ENCODE measurements around the gene ALKBH8.
"Not testable (repeated sequence)": the region's sequence is repeated elsewhere in the genome, so short reads cannot be mapped to it uniquely, and the experiment has no call there.

ALKBH8 gene

DNA sequence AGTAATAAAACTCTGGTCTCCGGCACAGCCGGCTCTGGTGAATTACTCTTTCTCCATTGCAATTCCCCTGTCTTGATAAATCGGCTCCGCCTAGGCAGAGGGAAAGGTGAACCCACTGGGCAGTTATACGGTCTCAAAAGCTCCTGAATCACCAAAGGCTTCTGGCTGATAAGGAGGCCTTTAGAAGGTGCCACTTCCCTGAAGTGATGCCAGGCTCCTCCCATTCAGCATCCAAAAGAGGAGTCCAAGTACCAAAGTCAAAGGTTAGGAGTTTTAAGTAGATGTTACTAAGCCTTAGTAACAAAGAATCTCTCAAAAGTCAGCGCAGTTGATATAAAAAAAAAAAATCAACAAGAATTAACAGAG lies 11.8 kb upstream of the ALKBH8 start:
- no peak for DNase-seq

GRCh38 chr11:107576497-107577345 lies 11.2 kb upstream of the ALKBH8 start:
- peak; percentile 32 for DNase-seq

GRCh38 chr11:107573438-107573837 lies 7.9 kb upstream of the ALKBH8 start:
- no peak for DNase-seq

DNA sequence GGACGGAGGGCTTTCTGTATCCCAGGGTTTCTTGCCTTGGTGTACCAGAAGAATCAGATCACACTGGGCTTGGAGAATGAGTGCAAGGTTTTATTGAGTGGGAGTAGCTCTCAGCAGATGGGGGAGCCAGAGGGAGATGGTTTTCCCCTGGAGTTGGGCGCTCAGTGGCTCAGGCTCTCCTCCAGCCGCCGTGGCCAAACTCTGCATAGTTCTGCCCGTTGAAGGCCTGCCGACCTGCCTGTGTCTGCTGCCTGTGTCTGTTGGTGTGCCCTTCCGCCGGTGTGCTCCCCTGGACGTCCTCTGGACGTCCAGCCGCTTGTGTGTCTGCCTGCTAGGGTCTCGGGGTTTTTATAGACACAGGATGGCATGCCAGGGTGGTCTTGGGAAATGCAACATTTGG lies 4.5 kb upstream of the ALKBH8 start:
- peak; percentile 5 for DNase-seq

DNA sequence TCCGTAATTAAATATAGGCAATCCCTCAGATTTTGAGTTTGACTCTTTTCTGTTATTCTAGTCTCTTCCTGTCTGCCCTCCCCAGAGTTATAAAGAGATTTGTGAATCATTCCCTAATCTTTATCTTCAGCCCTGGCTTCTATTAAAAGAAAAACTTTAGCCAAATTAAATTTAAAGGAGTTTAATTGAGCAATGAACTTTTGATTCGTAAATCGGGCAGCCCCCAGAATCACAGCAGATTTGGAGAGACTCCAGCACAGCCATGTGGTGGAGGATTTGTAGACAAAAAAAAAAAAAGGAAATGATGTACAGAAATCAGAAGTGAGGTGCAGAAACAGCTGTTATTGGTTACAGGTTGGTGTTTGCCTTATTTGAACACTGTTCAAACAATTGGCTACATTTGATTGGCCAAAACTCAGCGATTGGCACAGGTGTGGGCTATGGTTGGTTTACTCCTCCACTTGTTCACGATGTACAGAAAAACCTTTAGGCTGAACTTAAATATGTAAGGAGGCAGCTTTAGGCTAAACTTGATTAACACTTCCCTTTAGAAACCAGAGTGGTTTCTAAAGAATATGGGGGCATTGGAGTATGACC lies 2.3 kb upstream of the ALKBH8 start:
- no peak for DNase-seq

DNA sequence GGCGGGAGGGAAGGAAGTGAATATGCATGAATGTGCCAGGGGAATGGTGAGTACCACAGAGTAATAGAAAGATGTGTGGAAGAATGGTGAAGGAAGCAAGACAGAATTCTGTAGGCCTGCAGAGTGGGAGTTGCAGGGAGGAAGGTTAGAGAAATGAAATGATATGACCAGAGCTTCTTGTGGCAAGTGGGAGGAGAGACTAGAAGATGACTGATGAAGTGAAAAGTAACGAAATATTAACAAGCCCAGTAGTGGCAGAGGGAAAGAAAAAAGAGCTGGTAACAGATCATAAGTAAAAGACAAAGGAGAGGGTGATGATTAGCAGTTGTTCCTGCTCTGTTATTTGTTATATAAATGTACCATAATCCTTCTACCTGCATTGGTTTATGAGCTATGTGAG lies 1.0 kb upstream of the ALKBH8 start:
- DNase-seq, result no peak

DNA sequence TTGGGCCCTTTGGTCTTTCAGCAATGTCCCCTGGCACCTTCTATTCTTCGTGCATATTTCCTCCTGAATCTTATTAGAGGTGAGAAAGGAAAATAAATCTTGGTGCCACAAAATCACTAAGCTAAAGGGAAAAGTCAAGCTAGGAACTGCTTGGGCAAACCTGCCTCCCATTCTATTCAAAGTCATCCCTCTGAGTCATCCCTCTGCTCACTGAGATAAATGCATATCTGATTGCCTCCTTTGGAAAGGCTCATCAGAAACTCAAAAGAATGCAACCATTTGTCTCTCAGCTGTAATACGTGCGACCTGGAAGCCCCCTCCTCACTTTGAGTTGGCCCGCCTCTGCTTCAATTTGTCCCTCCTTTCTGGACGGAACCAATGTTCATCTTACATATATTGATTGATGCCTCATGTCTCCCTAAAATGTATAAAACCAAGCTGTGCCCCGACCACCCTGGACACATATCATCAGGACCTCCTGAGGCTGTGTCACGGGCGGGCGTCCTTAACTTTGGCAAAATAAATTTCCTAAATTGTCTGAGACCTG lies 493 bp upstream of the ALKBH8 start:
- not testable (repeated sequence) for DNase-seq

DNA sequence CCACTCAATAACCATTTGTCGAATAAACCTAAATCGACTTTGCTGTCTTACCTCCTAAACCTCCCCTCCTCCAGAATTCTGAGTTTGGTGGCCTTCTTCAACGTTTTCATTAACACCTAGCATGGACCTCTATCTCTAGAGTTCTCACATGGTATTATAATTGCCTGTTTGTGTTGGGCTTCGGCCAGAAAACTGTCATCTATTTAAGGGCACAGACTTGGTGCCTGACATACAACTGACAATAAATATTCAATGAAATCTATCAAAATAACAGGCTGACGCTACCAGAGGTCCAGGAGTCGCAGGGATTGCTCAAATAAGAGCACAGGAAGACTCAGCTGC lies 687 bp downstream of the ALKBH8 start:
- DNase-seq, result no peak

- DNase-seq, result peak; percentile 19
These were observed 1.8 kb downstream of the ALKBH8 start for GRCh38 chr11:107563702-107564101.

DNA sequence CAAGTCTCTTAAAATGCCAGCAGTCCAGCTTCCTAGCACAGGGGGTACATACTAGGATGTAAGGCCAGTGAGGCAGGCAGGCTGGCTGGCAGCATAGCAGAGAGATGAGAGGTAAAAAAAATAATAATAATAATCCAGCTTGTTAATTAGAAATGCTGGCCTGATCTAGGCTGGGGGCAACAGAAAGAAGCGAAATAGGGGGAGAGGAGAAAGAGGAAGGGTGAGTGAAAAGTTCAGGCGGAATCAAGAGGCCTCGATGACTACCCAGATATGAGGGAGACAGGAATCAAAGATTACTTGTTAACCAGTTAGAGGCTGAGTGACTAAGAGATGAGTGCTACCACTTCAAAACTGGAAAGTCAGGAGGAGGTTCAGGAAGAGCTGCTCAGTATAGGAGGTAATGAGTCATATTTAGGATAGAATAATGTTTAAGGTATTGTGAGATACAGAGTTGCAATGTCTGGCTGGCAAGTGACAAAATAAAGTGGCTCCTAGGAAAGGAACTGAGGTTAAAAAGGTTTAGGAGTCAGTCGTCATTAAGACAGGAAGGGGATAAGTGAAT lies 2.8 kb downstream of the ALKBH8 start:
- no peak for DNase-seq

GRCh38 chr11:107561688-107562087 lies 3.8 kb downstream of the ALKBH8 start:
- DNase-seq, result no peak

DNA sequence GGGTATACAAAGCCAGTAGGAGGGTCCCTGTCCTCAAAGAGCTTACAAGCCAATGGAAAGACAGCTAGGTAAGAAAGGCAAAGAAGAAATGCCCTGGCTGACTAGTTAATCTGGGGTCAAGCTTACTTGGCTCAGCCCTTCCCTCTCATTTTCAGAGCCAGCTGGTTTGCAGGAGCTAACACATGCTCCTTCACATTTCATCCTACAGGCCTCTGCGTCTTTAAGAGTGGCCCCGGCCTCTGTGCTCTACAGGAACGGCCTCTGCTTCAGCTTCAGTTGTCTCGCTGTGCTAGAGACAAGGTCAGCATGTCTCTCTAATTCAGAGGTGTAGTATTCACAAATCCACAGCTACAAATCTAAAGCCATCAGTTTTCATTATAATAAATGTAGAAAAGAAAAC lies 15.2 kb downstream of the ALKBH8 start:
- no peak for DNase-seq

- DNase-seq, result no peak
These were observed 15.6 kb downstream of the ALKBH8 start for GRCh38 chr11:107549954-107550285.

DNA sequence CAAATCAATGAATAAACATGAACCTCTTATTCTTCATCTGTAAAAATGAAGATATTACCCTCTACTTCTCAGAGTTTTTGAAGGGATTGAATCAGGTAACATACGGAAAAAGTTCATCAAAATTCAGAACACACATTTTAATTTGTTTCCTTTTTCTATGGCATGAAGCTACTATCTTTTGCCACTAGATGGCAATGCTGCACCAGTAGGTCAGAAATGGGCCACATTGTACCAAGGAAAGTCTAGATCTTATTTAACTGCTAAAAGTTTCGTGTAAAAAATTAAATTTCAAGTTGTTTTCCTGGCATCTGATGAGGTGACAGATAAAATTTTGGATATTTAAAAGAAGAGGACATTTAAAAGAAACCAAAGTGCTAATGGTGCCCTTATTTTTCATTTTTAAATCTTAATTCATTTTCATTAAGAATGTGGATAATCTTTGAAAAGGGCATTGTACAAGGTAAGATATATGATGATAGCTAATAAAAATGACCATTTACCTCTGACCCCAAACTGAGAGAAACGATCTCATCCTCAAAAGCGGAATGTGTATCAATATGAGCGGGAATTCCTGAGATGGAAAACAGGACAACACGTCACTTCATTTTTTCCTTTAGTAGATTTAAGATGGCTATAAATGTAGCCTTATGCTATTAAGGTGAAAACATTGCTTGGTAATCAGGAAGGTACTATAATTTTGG lies 16.1 kb downstream of the ALKBH8 start:
- peak; percentile 29 for DNase-seq

DNA sequence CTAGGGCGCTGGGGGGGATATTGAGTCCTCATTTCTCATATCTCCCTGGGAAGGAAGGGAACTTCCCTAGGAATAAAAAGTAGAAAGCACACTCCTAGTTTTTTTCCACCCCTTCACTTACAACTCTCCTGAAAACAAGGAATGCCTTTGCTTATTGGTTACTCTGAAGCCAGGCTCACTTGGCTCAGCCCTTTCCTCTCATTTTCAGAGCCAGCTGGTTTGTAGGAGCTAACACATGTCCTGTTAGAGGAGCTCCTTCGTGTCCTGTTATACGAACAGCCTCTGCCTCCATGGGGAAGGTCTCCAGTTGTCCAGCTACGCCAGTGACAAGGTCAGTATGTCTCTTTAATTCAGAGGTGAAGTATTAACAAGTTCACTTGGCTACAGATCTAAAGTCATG lies 17.6 kb downstream of the ALKBH8 start:
- no peak for DNase-seq

DNA sequence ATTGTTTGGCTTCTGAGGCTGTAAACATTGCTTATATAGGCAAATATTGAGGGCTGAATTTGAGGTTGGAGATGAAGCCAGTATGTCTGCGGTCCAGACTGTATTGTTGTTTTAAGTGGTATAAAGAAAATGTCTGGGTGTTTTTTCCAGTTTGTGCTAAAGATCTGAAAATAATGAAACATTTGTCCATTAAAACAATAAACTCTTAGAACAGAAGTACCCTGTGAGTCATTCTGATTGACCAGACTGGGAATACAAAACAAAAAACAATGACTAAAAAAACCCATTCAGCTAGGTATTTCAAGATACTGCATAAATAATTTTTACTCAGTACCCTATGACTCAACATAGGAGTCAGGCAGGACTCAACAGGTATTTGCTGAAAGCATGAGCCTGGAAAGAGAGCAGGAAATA lies 20.4 kb downstream of the ALKBH8 start:
- DNase-seq, result no peak

- DNase-seq, result no peak
These were observed 26.7 kb downstream of the ALKBH8 start for GRCh38 chr11:107538821-107539220.

GRCh38 chr11:107538239-107538638 lies 27.3 kb downstream of the ALKBH8 start:
- peak; percentile 7 for DNase-seq

DNA sequence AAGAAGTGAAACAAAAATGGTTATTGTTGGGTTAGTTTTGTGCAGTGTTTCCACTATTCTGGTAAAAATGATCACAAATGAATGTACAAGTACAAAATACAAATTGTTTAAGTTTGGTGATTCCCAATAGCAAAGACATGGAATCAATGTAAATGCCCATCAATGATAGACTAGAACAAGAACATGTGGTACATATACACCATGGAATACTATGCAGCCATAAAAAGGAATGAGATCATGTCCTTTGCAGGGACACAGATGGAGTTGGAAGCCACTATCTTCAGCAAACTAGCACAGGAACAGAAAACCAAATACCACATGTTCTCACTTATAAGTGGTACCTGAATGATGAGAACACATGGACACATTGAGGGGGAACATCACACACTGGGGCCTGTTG lies 28.4 kb downstream of the ALKBH8 start:
- DNase-seq, result not testable (repeated sequence)

GRCh38 chr11:107526197-107526596 lies 39.3 kb downstream of the ALKBH8 start:
- DNase-seq, result no peak

GRCh38 chr11:107508858-107509244 lies 56.7 kb downstream of the ALKBH8 start:
- no peak for DNase-seq

- no peak for DNase-seq
These were observed 57.2 kb downstream of the ALKBH8 start for GRCh38 chr11:107508201-107508857.

DNA sequence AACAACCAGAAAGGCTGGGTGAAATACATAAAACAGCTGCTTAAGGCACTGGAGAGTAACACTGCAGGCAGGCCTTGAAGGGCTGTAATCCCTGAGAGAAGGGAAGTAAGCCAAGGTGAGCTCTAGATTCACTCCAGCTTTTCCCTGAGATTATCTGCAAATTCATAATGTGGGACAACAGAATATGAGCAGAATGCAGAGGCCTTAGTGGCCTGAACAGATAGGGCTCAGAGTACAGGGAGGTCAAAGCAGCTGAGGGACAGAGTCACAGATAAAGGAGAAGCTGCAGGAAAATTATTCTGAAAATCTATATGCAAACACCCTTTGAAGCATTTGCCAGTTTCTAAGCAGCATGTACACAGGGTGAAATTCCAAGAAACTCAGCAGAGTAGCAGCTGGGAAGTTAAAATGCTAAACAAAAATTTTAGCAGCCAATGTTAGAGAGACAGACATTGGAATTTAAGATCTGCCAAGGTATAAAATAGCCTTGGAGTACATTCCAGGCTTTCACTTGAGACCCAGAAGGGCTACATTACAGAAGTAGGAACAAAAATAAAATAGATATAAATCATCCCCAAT lies 59.8 kb downstream of the ALKBH8 start:
- DNase-seq, result no peak
